ENCODE data around the gene CFAP161.

Gene CFAP161

DNA sequence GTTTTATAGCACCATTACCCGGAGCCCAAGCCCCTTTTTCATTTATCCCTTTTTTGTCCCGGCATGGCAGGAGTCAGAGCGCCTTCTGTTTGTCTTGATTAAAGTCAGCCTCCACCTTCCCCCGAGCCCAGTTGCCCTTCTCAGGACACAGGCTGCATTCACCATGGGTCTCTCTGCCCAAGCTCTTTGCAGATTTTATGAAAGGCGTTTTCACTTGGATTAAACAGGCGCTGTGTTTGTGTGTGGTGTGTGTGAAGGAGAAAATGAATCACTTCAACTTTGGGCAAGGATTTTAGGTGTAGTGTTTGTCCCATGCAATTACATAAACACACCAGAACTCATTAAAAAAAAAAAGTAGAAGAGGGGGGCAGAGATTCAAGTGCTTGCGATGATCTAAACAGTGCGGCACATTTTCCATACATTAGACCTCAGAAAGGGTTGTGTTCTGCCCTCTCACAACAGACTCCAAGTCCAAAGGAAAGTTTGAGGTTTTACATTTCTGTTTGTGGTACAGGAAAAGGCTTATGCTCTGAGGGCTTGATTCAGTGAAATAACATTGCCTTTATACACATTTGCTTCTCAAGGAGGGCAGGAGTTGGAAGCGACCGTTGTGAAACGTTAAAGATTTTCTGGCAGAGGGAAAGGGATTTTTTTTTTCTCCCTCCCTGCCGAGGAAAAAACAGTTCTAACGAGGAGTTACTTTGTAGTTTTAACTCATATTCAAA is 48.1 kb downstream of the CFAP161 start:
- Histone ChIP-seq H3K36me3 (ENCODE audit: insufficient read depth, low read length) (no peaks in the 10 kb centered on the region), H3K4me3 (ENCODE audit: low read depth, low read length, poor library complexity, severe bottlenecking) (no peak overlapping the region), H3K9me2 (ENCODE audit: low read depth, low read length) (no peaks in the 10 kb centered on the region), H3K27me3 (ENCODE audit: insufficient read depth, low read length) (no peaks in the 10 kb centered on the region), H3K4me2 (ENCODE audit: low read length) (no peak overlapping the region), H3K9me3 (ENCODE audit: low read length) (no peaks in the 10 kb centered on the region), H2AFZ (ENCODE audit: low read length) (no peak overlapping the region), H3K9ac (ENCODE audit: low read length) (no peak overlapping the region), H3F3A (ENCODE audit: insufficient read depth, low read length) (no peaks in the 10 kb centered on the region), H3K27ac (ENCODE audit: low read depth, low read length, poor library complexity, severe bottlenecking) (no peak overlapping the region), H3K79me2 (ENCODE audit: insufficient read depth, low read length) (no peaks in the 10 kb centered on the region), H4K20me1 (ENCODE audit: insufficient read depth, low read length) (no peaks in the 10 kb centered on the region), H3K4me1 (ENCODE audit: insufficient read depth, low read length, severe bottlenecking) (no peaks in the 10 kb centered on the region)
- TF ChIP-seq, protein P1, sequence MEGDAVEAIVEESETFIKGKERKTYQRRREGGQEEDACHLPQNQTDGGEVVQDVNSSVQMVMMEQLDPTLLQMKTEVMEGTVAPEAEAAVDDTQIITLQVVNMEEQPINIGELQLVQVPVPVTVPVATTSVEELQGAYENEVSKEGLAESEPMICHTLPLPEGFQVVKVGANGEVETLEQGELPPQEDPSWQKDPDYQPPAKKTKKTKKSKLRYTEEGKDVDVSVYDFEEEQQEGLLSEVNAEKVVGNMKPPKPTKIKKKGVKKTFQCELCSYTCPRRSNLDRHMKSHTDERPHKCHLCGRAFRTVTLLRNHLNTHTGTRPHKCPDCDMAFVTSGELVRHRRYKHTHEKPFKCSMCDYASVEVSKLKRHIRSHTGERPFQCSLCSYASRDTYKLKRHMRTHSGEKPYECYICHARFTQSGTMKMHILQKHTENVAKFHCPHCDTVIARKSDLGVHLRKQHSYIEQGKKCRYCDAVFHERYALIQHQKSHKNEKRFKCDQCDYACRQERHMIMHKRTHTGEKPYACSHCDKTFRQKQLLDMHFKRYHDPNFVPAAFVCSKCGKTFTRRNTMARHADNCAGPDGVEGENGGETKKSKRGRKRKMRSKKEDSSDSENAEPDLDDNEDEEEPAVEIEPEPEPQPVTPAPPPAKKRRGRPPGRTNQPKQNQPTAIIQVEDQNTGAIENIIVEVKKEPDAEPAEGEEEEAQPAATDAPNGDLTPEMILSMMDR (IDR thresholded peaks at IDR 0.05; ENCODE audit: low read length): no peak
- TF ChIP-seq EZH2 (IDR thresholded peaks at IDR 0.05; ENCODE audit: borderline replicate concordance, low read length): no peak

DNA sequence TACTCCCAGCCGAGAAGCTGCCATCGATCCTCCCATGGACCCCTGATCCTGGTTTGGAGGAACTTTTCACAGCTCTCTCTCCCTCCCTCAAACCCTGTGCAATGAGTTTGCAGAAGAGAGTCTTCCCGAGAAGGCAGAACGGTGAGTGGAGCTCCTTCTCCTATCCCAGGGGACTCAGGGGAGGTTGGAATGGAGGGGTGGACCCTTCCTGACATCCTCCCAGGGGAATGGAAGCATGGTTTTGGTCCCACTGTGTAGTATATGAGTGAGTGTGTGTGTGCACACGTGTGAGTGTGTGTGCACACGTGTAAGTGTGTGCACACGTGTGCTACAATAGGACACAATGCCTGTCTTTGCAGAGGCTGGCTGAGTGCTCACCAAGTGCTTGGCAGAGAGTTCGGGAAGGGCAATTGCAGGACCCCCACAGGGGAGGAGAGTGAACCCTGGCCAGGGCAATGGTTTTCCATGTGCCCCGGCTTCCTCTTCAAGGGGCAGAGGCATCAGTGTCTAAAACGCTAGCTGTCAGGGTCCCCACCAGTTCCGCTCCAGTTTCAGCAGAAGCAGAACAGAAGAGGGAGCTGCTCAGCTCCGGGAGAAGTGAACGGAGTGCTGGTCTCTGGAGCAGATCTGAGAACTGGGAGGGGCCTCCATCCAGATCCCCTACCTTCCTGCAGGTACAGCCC is 48.8 kb downstream of the CFAP161 start:
- H2AFZ ChIP-seq (ENCODE audit: low read length): no peak overlapping the region
- H3K4me3 ChIP-seq (ENCODE audit: low read depth, low read length, poor library complexity, severe bottlenecking): no peak overlapping the region
- no peaks in the 10 kb centered on the region for H3K27me3 ChIP-seq (ENCODE audit: insufficient read depth, low read length)
- no peaks in the 10 kb centered on the region for H3K79me2 ChIP-seq (ENCODE audit: insufficient read depth, low read length)
- H3F3A ChIP-seq (ENCODE audit: insufficient read depth, low read length): no peaks in the 10 kb centered on the region
- H3K36me3 ChIP-seq (ENCODE audit: insufficient read depth, low read length): no peaks in the 10 kb centered on the region
- no peaks in the 10 kb centered on the region for H3K9me2 ChIP-seq (ENCODE audit: low read depth, low read length)
- TF ChIP-seq EZH2 (IDR thresholded peaks at IDR 0.05; ENCODE audit: borderline replicate concordance, low read length): no peak
- TF ChIP-seq, protein P1 (IDR thresholded peaks at IDR 0.05; ENCODE audit: low read length): no peak
- H3K9me3 ChIP-seq (ENCODE audit: low read length): no peaks in the 10 kb centered on the region
- H3K4me1 ChIP-seq (ENCODE audit: insufficient read depth, low read length, severe bottlenecking): no peaks in the 10 kb centered on the region
- H3K27ac ChIP-seq (ENCODE audit: low read depth, low read length, poor library complexity, severe bottlenecking): no peak overlapping the region
- H4K20me1 ChIP-seq (ENCODE audit: insufficient read depth, low read length): no peaks in the 10 kb centered on the region
- no peak overlapping the region for H3K9ac ChIP-seq (ENCODE audit: low read length)
- no peak overlapping the region for H3K4me2 ChIP-seq (ENCODE audit: low read length)

- H4K20me1 ChIP-seq (ENCODE audit: insufficient read depth, low read length): no peaks in the 10 kb centered on the region
- no peak overlapping the region for H3K4me2 ChIP-seq (ENCODE audit: low read length)
- H3K9me3 ChIP-seq (ENCODE audit: low read length): no peaks in the 10 kb centered on the region
- no peaks in the 10 kb centered on the region for H3K36me3 ChIP-seq (ENCODE audit: insufficient read depth, low read length)
- H3K9me2 ChIP-seq (ENCODE audit: low read depth, low read length): no peaks in the 10 kb centered on the region
- no peaks in the 10 kb centered on the region for H3K79me2 ChIP-seq (ENCODE audit: insufficient read depth, low read length)
- no peak overlapping the region for H3K9ac ChIP-seq (ENCODE audit: low read length)
- H3K27ac ChIP-seq (ENCODE audit: low read depth, low read length, poor library complexity, severe bottlenecking): no peak overlapping the region
- TF ChIP-seq, protein P1 (IDR thresholded peaks at IDR 0.05; ENCODE audit: low read length): no peak
- TF ChIP-seq EZH2 (IDR thresholded peaks at IDR 0.05; ENCODE audit: borderline replicate concordance, low read length): no peak
- no peaks in the 10 kb centered on the region for H3K4me1 ChIP-seq (ENCODE audit: insufficient read depth, low read length, severe bottlenecking)
- H3K27me3 ChIP-seq (ENCODE audit: insufficient read depth, low read length): no peaks in the 10 kb centered on the region
- no peak overlapping the region for H2AFZ ChIP-seq (ENCODE audit: low read length)
- H3F3A ChIP-seq (ENCODE audit: insufficient read depth, low read length): no peaks in the 10 kb centered on the region
- H3K4me3 ChIP-seq (ENCODE audit: low read depth, low read length, poor library complexity, severe bottlenecking): no peak overlapping the region
Observed at GRCh38 chr15:81183439-81183775, 49.3 kb downstream of the CFAP161 start.

All from OCI-LY1 (cell line).